Neural cell (in vitro differentiated cells): ENCODE results near the gene MTOR. TPM values are rescaled to one million over a fixed set of nuclear protein-coding genes. Genes with fewer than 3 reads are reported as not detected.

Experiments
- H2AFZ ChIP-seq: fragments of 200-600, 300-800 bp; sonication (generic), shearing (Covaris generic); 2 replicates; pipeline ENCODE4 v1.6.0; 2014; ENCODE audit warnings: low read depth, mild to moderate bottlenecking, antibody characterized with exemption, low read length, moderate library complexity
- H3F3A ChIP-seq: fragments of 200-600 bp; shearing (Covaris generic); 2 replicates; pipeline ENCODE4 v1.6.1; 2016; ENCODE audit warnings: mild to moderate bottlenecking, moderate library complexity, mixed read lengths, antibody characterized with exemption, low read length; ENCODE audit not compliant: insufficient read depth, poor library complexity, severe bottlenecking
- H3K27ac ChIP-seq: fragments of 200-600, 300-800 bp; sonication (generic), shearing (Covaris generic); 2 replicates; pipeline ENCODE4 v1.5.1; 2014; ENCODE audit warnings: mild to moderate bottlenecking, low read length, moderate library complexity
- H3K27me3 ChIP-seq: fragments of 300-800, 200-600 bp; sonication (generic), shearing (Covaris generic); 2 replicates; pipeline ENCODE4 v1.6.0; 2014; ENCODE audit warnings: mild to moderate bottlenecking, low read depth, low read length, moderate library complexity; ENCODE audit not compliant: insufficient read depth
- H3K36me3 ChIP-seq: fragments of 300-800, 200-600 bp; sonication (generic), shearing (Covaris generic); 2 replicates; pipeline ENCODE4 v1.5.1; 2014; ENCODE audit warnings: mild to moderate bottlenecking, antibody characterized with exemption, low read length, moderate library complexity; ENCODE audit not compliant: insufficient read depth
- H3K4me2 ChIP-seq: fragments of 300-800, 200-600 bp; sonication (generic), shearing (Covaris generic); 2 replicates; pipeline ENCODE4 v1.6.0; 2014; ENCODE audit warnings: mild to moderate bottlenecking, low read length
- H3K4me3 ChIP-seq: fragments of 300-800, 200-600 bp; sonication (generic), shearing (Covaris generic); 2 replicates; pipeline ENCODE4 v1.5.1; 2014; ENCODE audit warnings: mild to moderate bottlenecking, low read length, moderate library complexity
- H3K79me2 ChIP-seq: fragments of 200-600 bp; shearing (Covaris generic); replicated peaks from 2 replicates; pipeline ENCODE4 v1.6.0; 2014; ENCODE audit warnings: mild to moderate bottlenecking, low read length, moderate library complexity; ENCODE audit not compliant: insufficient read depth
- H3K9ac ChIP-seq: fragments of 300-800, 200-600 bp; sonication (generic), shearing (Covaris generic); 2 replicates; pipeline ENCODE4 v1.6.1; 2016; ENCODE audit warnings: mild to moderate bottlenecking, low read length, mixed read lengths
- H3K9me2 ChIP-seq: fragments of 200-600 bp; shearing (Covaris generic); 2 replicates; pipeline ENCODE4 v1.6.1; 2016; ENCODE audit warnings: mild to moderate bottlenecking, low read length, mixed read lengths; ENCODE audit not compliant: insufficient read depth
- H3K9me3 ChIP-seq: fragments of 200-600, 300-800 bp; sonication (generic), shearing (Covaris generic); 2 replicates; pipeline ENCODE4 v1.6.1; 2016; ENCODE audit warnings: mild to moderate bottlenecking, mixed run types, low read length, moderate library complexity, mixed read lengths
- H4K20me1 ChIP-seq: fragments of 200-600 bp; shearing (Covaris generic); 2 replicates; pipeline ENCODE4 v1.6.1; 2016; ENCODE audit warnings: mild to moderate bottlenecking, mixed run types; ENCODE audit not compliant: insufficient read depth
- EP300 ChIP-seq: fragments of 450-650 bp; conservative IDR thresholded peaks from 2 replicates; pipeline ENCODE4 v1.6.1; 2014; ENCODE audit warnings: antibody characterized with exemption, mild to moderate bottlenecking, moderate library complexity; ENCODE audit not compliant: poor library complexity, severe bottlenecking
- EZH2 ChIP-seq: fragments of 200-600, 300-800 bp; shearing (Covaris generic), sonication (generic); IDR thresholded peaks from 2 replicates; pipeline ENCODE4 v1.6.1; 2014; ENCODE audit warnings: antibody characterized with exemption, low read length, borderline replicate concordance, mild to moderate bottlenecking; ENCODE audit not compliant: insufficient read depth, poor library complexity, severe bottlenecking
- MXI1 ChIP-seq: fragments of 450-650 bp; conservative IDR thresholded peaks from 2 replicates; pipeline ENCODE4 v1.6.1; 2014; ENCODE audit warnings: antibody characterized with exemption, mild to moderate bottlenecking; ENCODE audit not compliant: poor library complexity, severe bottlenecking
- POLR2AphosphoS5 ChIP-seq: IDR thresholded peaks from 2 replicates; pipeline ENCODE4 v1.6.1; 2012
- RAD21 ChIP-seq: fragments of 450-650 bp; conservative IDR thresholded peaks from 2 replicates; pipeline ENCODE4 v1.6.1; 2014; ENCODE audit warnings: antibody characterized with exemption, mild to moderate bottlenecking, moderate library complexity
- SMC3 ChIP-seq: fragments of 450-650 bp; conservative IDR thresholded peaks from 2 replicates; pipeline ENCODE4 v1.6.1; 2014; ENCODE audit warnings: antibody characterized with exemption, mild to moderate bottlenecking, moderate library complexity; ENCODE audit not compliant: poor library complexity
- TAF1 ChIP-seq: IDR thresholded peaks from 2 replicates; pipeline ENCODE4 v1.6.1; 2012; ENCODE audit warnings: low read depth
- polyA plus RNA-seq: library from polyadenylated mRNA; depleted of rRNA; stranded (reverse); fragments of >200 nt; gene quantifications from 2 replicates; pipeline ENCODE4 v1.2.3, GENCODE V29; 2014
- TF ChIP-seq, protein P1 (sequence below): IDR thresholded peaks from 2 replicates; pipeline ENCODE4 v1.6.1; 2012; ENCODE audit warnings: borderline replicate concordance
- TF ChIP-seq, protein P2 (sequence below): fragments of 450-650 bp; IDR thresholded peaks from 2 replicates; pipeline ENCODE4 v1.5.1; 2014; ENCODE audit warnings: antibody characterized with exemption, mild to moderate bottlenecking, moderate library complexity; ENCODE audit not compliant: poor library complexity, severe bottlenecking

MTOR gene
- polyA plus RNA-seq, 1 donor from 2014 or later, result 41.2 TPM

DNA sequence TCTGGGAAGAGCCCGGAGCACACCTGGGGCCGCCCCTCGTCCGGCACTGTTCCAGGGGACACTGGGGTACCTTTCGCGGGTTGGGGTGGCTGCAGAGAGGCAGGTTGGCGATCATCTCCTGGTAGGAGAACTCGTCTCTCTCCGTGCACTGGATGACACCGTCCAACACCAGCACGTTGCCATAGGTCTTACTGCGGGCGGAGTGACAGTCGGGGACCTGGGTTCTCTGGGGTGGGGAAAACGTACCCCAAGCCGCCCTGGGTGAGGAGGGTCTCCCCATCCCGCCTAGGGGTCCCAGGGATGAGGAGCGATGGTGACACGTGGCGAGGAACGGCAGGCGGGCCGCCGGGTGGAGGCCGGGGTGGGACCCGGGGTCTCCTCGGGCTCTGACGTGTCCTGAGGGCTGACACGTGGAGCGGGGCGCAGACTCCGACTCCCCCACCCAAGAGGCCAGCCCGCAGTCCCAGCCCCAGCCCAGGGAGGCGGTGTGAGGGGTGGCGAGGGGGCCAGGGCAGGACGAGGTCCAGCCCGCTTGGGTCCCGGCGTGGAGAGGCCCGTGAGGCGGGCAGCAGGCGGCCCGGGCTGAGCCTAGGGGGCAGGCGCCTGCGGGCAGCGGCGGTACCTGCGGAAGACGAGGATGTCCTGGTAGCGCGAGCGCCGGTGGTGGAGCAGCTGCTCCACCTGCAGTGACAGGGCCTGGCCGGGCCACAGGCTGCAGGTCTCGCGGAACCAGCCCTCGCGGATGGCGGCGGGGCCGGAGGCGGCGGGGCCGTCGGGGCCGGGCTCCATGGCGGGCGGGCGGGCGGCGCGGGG lies 203.0 kb downstream of the MTOR start:
- peak overlapping the region; percentile 37 for H2AFZ ChIP-seq

DNA sequence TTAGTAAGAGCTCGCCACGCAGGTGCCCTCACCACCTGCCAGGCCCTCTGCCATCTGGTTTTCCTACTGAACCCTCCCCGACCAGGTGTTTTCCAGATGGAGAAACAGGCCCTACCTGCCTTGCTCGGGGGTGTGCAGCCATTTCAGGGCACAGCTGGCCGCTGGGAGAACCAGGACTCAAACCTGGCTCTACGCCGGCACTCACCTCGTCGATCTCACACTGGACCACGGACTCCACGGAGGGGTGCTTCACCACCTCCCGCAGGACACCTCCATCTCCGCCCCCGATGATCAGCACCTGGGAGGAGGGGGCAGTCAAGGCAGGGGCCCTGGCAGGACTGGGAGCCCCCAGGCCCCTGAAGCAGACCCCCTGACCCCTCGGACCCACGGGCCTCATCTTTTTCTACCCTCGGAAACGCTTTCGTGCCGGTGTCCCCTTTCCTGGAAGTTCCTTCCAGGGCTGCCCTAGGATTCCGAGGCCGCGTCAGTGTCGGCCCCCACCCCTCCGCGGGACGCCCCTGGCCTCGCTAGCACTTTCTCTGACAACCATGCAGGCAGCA lies 203.7 kb downstream of the MTOR start:
- Histone ChIP-seq H3K9me3 (no peaks in the 10 kb centered on the region), H3F3A (no peaks in the 10 kb centered on the region), H3K27ac (no peak overlapping the region), H3K9me2 (no peaks in the 10 kb centered on the region), H2AFZ (no peak overlapping the region), H3K9ac (peak overlapping the region; percentile 74), H3K27me3 (no peaks in the 10 kb centered on the region), H3K4me2 (peak overlapping the region; percentile 55), H3K79me2 (peaks cover 7% of the 10 kb centered on the region), H3K4me3 (peak overlapping the region; percentile 85), H3K36me3 (peaks cover 4% of the 10 kb centered on the region), H4K20me1 (no peaks in the 10 kb centered on the region)
- no peak for TF ChIP-seq MXI1
- TF ChIP-seq SMC3, result no peak
- TF ChIP-seq POLR2AphosphoS5, result no peak
- TF ChIP-seq RAD21, result no peak
- TF ChIP-seq TAF1, result no peak

More for the DNA sequence above, 203.0 kb downstream of the MTOR start:
- no peaks in the 10 kb centered on the region for H3F3A ChIP-seq
- no peak overlapping the region for H3K27ac ChIP-seq
- peak overlapping the region; percentile 55 for H3K4me2 ChIP-seq
- H3K4me3 ChIP-seq, result peak overlapping the region; percentile 85
- no peaks in the 10 kb centered on the region for H3K9me3 ChIP-seq
- TF ChIP-seq EZH2 (no peak), MXI1 (peak; percentile 83)
- no peaks in the 10 kb centered on the region for H3K27me3 ChIP-seq
- H3K79me2 ChIP-seq, result peaks cover 7% of the 10 kb centered on the region
- H3K9ac ChIP-seq, result peak overlapping the region; percentile 74
- H4K20me1 ChIP-seq, result no peaks in the 10 kb centered on the region
- H3K9me2 ChIP-seq, result no peaks in the 10 kb centered on the region
- H3K36me3 ChIP-seq, result peaks cover 4% of the 10 kb centered on the region

DNA sequence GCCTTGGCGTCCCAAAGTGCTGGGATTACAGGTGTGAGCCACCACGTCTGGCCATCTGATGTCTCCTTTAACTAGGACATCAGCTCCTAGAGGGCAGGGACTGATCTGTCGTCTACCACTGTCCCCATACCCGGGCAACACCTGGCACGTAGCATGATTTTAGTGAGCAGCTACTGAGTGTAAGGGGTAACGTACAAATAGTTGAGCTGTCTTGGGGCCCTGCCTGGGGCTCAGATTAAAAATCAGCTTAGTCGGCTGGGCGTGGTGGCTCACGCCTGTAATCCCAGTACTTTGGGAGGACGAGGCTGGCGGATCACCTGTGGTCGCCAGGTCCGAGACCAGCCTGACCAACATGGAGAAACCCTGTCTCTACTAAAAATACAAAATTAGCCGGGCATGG lies 204.3 kb downstream of the MTOR start:
- peaks cover 1% of the 10 kb centered on the region for H3K36me3 ChIP-seq
- no peak overlapping the region for H3K27ac ChIP-seq
- no peak overlapping the region for H3K9ac ChIP-seq
- no peaks in the 10 kb centered on the region for H3K9me2 ChIP-seq
- H3K27me3 ChIP-seq, result no peaks in the 10 kb centered on the region
- peaks cover 7% of the 10 kb centered on the region for H3K79me2 ChIP-seq
- H4K20me1 ChIP-seq, result no peaks in the 10 kb centered on the region
- TF ChIP-seq, protein P1, sequence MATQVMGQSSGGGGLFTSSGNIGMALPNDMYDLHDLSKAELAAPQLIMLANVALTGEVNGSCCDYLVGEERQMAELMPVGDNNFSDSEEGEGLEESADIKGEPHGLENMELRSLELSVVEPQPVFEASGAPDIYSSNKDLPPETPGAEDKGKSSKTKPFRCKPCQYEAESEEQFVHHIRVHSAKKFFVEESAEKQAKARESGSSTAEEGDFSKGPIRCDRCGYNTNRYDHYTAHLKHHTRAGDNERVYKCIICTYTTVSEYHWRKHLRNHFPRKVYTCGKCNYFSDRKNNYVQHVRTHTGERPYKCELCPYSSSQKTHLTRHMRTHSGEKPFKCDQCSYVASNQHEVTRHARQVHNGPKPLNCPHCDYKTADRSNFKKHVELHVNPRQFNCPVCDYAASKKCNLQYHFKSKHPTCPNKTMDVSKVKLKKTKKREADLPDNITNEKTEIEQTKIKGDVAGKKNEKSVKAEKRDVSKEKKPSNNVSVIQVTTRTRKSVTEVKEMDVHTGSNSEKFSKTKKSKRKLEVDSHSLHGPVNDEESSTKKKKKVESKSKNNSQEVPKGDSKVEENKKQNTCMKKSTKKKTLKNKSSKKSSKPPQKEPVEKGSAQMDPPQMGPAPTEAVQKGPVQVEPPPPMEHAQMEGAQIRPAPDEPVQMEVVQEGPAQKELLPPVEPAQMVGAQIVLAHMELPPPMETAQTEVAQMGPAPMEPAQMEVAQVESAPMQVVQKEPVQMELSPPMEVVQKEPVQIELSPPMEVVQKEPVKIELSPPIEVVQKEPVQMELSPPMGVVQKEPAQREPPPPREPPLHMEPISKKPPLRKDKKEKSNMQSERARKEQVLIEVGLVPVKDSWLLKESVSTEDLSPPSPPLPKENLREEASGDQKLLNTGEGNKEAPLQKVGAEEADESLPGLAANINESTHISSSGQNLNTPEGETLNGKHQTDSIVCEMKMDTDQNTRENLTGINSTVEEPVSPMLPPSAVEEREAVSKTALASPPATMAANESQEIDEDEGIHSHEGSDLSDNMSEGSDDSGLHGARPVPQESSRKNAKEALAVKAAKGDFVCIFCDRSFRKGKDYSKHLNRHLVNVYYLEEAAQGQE, result no peak
- TF ChIP-seq RAD21 (no peak), TAF1 (no peak), SMC3 (no peak), POLR2AphosphoS5 (no peak), MXI1 (no peak), EP300 (no peak), EZH2 (no peak)
- TF ChIP-seq, protein P2, sequence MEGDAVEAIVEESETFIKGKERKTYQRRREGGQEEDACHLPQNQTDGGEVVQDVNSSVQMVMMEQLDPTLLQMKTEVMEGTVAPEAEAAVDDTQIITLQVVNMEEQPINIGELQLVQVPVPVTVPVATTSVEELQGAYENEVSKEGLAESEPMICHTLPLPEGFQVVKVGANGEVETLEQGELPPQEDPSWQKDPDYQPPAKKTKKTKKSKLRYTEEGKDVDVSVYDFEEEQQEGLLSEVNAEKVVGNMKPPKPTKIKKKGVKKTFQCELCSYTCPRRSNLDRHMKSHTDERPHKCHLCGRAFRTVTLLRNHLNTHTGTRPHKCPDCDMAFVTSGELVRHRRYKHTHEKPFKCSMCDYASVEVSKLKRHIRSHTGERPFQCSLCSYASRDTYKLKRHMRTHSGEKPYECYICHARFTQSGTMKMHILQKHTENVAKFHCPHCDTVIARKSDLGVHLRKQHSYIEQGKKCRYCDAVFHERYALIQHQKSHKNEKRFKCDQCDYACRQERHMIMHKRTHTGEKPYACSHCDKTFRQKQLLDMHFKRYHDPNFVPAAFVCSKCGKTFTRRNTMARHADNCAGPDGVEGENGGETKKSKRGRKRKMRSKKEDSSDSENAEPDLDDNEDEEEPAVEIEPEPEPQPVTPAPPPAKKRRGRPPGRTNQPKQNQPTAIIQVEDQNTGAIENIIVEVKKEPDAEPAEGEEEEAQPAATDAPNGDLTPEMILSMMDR, result no peak
- no peak overlapping the region for H2AFZ ChIP-seq
- H3K9me3 ChIP-seq, result no peaks in the 10 kb centered on the region
- no peaks in the 10 kb centered on the region for H3F3A ChIP-seq
- no peak overlapping the region for H3K4me3 ChIP-seq
- no peak overlapping the region for H3K4me2 ChIP-seq
